ENCODE data around the gene USP2.

- TF ChIP-seq EZH2 (IDR thresholded peaks at IDR 0.05; ENCODE audit: borderline replicate concordance, low read length), result no peak
- TF ChIP-seq CTCF (conservative IDR thresholded peaks at IDR 0.05 in 1 of 2, IDR thresholded peaks at IDR 0.05 in 1 of 2; ENCODE audit: extremely low read depth in 1 of 2, insufficient read depth in 1 of 2, low read depth in 1 of 2, low read length in 2 of 2), result no peak
Observed at GRCh38 chr11:119410501-119410900, 29.0 kb upstream of the USP2 start.

Measured in mammary epithelial cell (primary cell).